Colonic mucosa (tissue), 4 donors: Measurements from ENCODE around the gene RIMBP2. TPM values are rescaled to one million over a fixed set of nuclear protein-coding genes. Genes with fewer than 3 reads are reported as not detected.

Experiments used
- DNase-seq: peaks from one replicate; pipeline ENCODE4 v3.0.0-alpha.2; 2020
- H3K27ac ChIP-seq: fragments of 200-600 bp; one replicate; pipeline ENCODE4 v1.8.0; 2021
- H3K27me3 ChIP-seq: fragments of 200-600 bp; one replicate; pipeline ENCODE4 v1.8.0; 2021
- H3K36me3 ChIP-seq: fragments of 200-600 bp; one replicate; pipeline ENCODE4 v1.8.0; 2021
- H3K4me1 ChIP-seq: fragments of 200-600 bp; one replicate; pipeline ENCODE4 v1.8.0; 2021; ENCODE audit warnings: mild to moderate bottlenecking
- H3K4me3 ChIP-seq: fragments of 200-600 bp; one replicate; pipeline ENCODE4 v1.8.0; 2021
- H3K9ac ChIP-seq, 2 donors: one replicate each; pipeline ENCODE4 v1.7.0; 2013; ENCODE audit warnings: control low read depth in 2 of 2, low read depth in 2 of 2, low read length in 2 of 2
- H3K9me3 ChIP-seq: fragments of 200-600 bp; one replicate; pipeline ENCODE4 v1.8.0; 2021
- CTCF ChIP-seq: fragments of 200-600 bp; IDR thresholded peaks from one replicate; pipeline ENCODE4 v1.8.0; 2022; ENCODE audit warnings: antibody characterized with exemption, mild to moderate bottlenecking
- intact Hi-C: fragments of 100-400 bp; cut with DNase I; formaldehyde crosslinking; loops from one replicate; pipeline ENCODE4 v1.14.1; 2022
- total RNA-seq, 2 donors: library from RNA; stranded (reverse); fragmentation: NEBNext Ultra II Directional in 1 of 2; extraction: Animal tissue kit (Norgen Biotek cat#: 25700) in 1 of 2; gene quantifications; one replicate each; pipeline ENCODE4 v1.2.1, GENCODE V29; 2021
- donor health status: healthy.
- donor health status: DM: no; HTN: no; CAD: no.
- donor health status: DM: no; HTN: no; CAD: no.

Gene RIMBP2
- total RNA-seq, 2 donors from 2014 or later: 4.8 to 5.6 TPM

GRCh38 chr12:130414381-130414780 is 301.7 kb downstream of the RIMBP2 start:
- intact Hi-C loops: no loop called here
- Histone ChIP-seq H3K9ac (no peak overlapping the region), H3K27me3 (no peaks in the 10 kb centered on the region), H3K27ac (no peak overlapping the region), H3K4me3 (no peak overlapping the region), H3K4me1 (no peaks in the 10 kb centered on the region), H3K36me3 (no peaks in the 10 kb centered on the region), H3K9me3 (no peaks in the 10 kb centered on the region)
- no peak for TF ChIP-seq CTCF
- no peak for DNase-seq

- Histone ChIP-seq H3K4me1 (no peaks in the 10 kb centered on the region), H3K36me3 (no peaks in the 10 kb centered on the region), H3K27me3 (no peaks in the 10 kb centered on the region), H3K9me3 (no peaks in the 10 kb centered on the region), H3K9ac (no peak overlapping the region), H3K4me3 (no peak overlapping the region), H3K27ac (no peak overlapping the region)
- no peak for DNase-seq
- TF ChIP-seq CTCF: no peak
- intact Hi-C loops: no loop called here
Measured at GRCh38 chr12:130413909-130414308, 302.2 kb downstream of the RIMBP2 start.

GRCh38 chr12:130412384-130412783 is 303.7 kb downstream of the RIMBP2 start:
- no peak for DNase-seq
- H3K9ac ChIP-seq: no peak overlapping the region
- H3K9me3 ChIP-seq: no peaks in the 10 kb centered on the region
- H3K36me3 ChIP-seq: no peaks in the 10 kb centered on the region
- H3K27ac ChIP-seq: no peak overlapping the region
- intact Hi-C loops: no loop called here
- H3K4me1 ChIP-seq: no peaks in the 10 kb centered on the region
- no peaks in the 10 kb centered on the region for H3K27me3 ChIP-seq
- no peak overlapping the region for H3K4me3 ChIP-seq
- no peak for TF ChIP-seq CTCF

GRCh38 chr12:130405332-130405731 is 310.8 kb downstream of the RIMBP2 start:
- intact Hi-C loops: no loop called here
- DNase-seq: no peak
- Histone ChIP-seq H3K9ac (no peak overlapping the region), H3K4me1 (no peaks in the 10 kb centered on the region), H3K9me3 (no peaks in the 10 kb centered on the region), H3K27me3 (no peaks in the 10 kb centered on the region), H3K4me3 (no peak overlapping the region), H3K36me3 (no peaks in the 10 kb centered on the region), H3K27ac (no peak overlapping the region)
- no peak for TF ChIP-seq CTCF

- Histone ChIP-seq H3K4me3 (no peak overlapping the region), H3K27ac (no peak overlapping the region), H3K4me1 (no peaks in the 10 kb centered on the region), H3K36me3 (no peaks in the 10 kb centered on the region), H3K9ac (no peak overlapping the region), H3K27me3 (no peaks in the 10 kb centered on the region), H3K9me3 (no peaks in the 10 kb centered on the region)
- no peak for DNase-seq
- intact Hi-C loops: loop anchor here (2.0 kb wide), 1 partner anchor 347 kb away; no protein-coding TSS in a partner anchor
- TF ChIP-seq CTCF: no peak
Measured at GRCh38 chr12:130401703-130402102, 314.4 kb downstream of the RIMBP2 start.
